ENCODE measurements around the gene NRXN3.
"Not testable (repeated sequence)": the region's sequence is repeated elsewhere in the genome, so short reads cannot be mapped to it uniquely, and the experiment has no call there.

The NRXN3 gene

DNA sequence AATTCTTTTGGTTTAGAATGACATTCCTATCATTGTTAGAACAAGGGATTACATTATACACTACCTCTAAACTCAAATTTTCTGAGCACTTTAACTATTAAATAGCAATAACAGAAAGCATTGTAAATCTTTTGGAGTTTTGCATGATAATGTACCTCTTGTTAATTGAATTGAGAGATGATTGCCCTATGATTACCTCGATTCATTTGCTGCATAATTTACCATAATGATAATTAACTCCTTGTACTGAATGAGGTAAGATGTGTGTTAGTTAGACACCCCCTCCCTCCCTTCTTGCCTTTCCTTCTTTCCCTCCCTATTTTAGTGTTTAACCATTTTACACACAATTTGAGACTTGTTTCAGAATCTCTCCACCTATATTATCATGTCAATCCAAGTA lies 1572.0 kb downstream of the NRXN3 start:
- TF ChIP-seq, protein P1, sequence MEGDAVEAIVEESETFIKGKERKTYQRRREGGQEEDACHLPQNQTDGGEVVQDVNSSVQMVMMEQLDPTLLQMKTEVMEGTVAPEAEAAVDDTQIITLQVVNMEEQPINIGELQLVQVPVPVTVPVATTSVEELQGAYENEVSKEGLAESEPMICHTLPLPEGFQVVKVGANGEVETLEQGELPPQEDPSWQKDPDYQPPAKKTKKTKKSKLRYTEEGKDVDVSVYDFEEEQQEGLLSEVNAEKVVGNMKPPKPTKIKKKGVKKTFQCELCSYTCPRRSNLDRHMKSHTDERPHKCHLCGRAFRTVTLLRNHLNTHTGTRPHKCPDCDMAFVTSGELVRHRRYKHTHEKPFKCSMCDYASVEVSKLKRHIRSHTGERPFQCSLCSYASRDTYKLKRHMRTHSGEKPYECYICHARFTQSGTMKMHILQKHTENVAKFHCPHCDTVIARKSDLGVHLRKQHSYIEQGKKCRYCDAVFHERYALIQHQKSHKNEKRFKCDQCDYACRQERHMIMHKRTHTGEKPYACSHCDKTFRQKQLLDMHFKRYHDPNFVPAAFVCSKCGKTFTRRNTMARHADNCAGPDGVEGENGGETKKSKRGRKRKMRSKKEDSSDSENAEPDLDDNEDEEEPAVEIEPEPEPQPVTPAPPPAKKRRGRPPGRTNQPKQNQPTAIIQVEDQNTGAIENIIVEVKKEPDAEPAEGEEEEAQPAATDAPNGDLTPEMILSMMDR (IDR thresholded peaks at IDR 0.05; ENCODE audit: insufficient read depth, low read depth, low read length, missing control alignments) = no peak
- H3K4me3 ChIP-seq (ENCODE audit: low read depth, low read length) = no peak overlapping the region
- no peak for DNase-seq (ENCODE audit: low read depth)

DNA sequence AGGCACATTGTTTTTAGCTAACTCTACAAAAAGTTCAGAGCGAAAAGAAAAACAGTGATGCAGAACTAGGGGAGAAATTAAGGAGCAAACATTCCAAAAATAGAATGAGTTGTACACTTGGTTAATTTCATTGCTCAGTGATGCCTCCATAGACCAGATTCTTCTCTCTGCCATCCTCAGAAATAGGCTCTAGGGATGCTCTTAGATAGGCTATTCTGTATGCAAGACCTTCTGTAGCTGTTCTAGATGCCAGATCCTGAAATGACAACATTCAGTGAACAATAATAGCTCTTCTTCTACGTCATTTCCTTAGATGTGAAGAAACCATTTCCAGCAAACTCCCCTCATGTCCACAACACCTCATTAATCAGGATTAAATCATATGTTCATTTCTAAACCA lies 1574.9 kb downstream of the NRXN3 start:
- DNase-seq (ENCODE audit: low read depth) = no peak
- TF ChIP-seq, protein P1 (IDR thresholded peaks at IDR 0.05; ENCODE audit: insufficient read depth, low read depth, low read length, missing control alignments) = no peak
- no peak overlapping the region for H3K4me3 ChIP-seq (ENCODE audit: low read depth, low read length)

DNA sequence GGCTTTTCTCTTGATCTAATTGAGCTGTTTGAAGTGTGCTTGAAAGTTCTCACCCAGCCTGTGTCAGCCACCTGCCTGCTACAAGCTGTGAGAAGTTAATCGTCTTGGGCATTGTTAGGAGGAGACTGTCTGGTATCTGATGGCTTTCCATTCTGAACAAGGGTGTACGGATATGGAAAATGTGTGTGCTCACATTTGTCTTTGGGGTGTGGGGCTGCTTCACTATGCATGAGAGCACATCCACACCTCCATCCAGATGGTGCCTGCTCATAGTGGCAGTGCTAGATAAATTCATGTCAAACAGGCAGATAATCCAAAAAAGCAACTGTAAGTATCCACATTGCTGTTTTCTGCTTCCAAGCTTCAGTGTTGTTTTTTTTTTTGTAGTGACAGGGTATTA lies 1578.9 kb downstream of the NRXN3 start:
- TF ChIP-seq, protein P1 (IDR thresholded peaks at IDR 0.05; ENCODE audit: insufficient read depth, low read depth, low read length, missing control alignments) = no peak
- DNase-seq (ENCODE audit: low read depth) = no peak

DNA sequence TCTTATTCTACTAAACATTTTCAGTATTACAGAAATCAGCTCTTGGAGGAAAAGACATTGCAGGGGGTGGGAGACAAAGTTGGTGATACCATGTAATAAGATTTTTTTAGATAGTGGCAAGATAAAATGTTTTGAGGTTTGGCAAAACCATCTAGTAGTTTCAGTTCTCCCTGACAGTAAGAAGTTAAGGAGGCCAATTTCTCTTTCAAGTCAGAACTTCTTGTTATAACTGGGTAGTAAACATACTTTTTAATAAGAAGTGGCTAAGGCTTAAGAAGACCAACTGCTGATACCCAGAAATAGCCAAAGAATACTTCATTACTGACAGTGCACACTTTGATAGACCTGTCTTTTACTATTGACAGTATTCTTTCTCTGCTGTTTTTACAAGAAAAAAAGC lies 1588.8 kb downstream of the NRXN3 start:
- no peak overlapping the region for H3K4me3 ChIP-seq (ENCODE audit: low read depth, low read length)
- TF ChIP-seq, protein P1 (IDR thresholded peaks at IDR 0.05; ENCODE audit: insufficient read depth, low read depth, low read length, missing control alignments) = no peak
- DNase-seq (ENCODE audit: low read depth) = no peak

More for the DNA sequence above, 1578.9 kb downstream of the NRXN3 start:
- H3K4me3 ChIP-seq (ENCODE audit: low read depth, low read length) = no peak overlapping the region

DNA sequence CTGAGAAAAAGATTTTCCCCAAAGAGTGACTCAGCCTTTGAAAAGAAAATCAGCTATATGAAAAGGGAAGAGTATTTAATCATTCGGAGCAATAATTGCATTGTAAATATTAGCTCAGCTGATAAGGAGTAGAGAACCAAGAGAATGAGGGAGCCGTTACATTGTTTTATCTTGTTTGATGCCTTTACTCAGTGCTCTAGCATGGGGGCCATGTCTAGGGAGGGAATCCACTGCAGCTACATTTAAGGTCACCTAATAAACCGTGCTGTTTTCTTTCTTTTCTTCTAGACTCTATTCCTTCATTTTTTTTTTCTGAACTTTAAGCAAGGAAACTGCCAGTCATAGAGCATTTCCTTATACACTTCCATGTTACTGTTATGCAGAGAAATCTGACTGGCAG lies 1594.2 kb downstream of the NRXN3 start:
- TF ChIP-seq, protein P1 (IDR thresholded peaks at IDR 0.05; ENCODE audit: insufficient read depth, low read depth, low read length, missing control alignments) = no peak
- no peak overlapping the region for H3K4me3 ChIP-seq (ENCODE audit: low read depth, low read length)
- DNase-seq (ENCODE audit: low read depth) = no peak

DNA sequence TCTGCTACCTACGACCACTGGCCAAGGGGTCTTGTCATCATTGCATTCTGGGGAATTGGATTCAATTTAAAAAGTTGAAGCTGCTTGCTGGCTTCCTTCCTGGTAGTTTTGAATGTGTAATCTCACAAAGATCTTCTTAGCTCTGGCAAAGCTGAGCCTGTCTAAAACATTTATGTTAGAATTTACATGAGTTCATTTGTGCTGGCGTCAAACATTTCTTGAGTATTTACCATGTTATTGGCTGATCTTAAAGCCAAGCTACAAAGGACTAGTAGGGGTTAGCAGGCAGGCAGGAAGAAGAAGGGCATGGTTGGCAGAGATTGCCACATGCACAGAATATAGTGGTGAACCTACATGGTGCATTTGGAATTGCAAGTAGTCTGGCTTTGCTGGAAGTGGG lies 1596.3 kb downstream of the NRXN3 start:
- DNase-seq (ENCODE audit: low read depth) = no peak
- TF ChIP-seq, protein P1 (IDR thresholded peaks at IDR 0.05; ENCODE audit: insufficient read depth, low read depth, low read length, missing control alignments) = no peak
- no peak overlapping the region for H3K4me3 ChIP-seq (ENCODE audit: low read depth, low read length)

DNA sequence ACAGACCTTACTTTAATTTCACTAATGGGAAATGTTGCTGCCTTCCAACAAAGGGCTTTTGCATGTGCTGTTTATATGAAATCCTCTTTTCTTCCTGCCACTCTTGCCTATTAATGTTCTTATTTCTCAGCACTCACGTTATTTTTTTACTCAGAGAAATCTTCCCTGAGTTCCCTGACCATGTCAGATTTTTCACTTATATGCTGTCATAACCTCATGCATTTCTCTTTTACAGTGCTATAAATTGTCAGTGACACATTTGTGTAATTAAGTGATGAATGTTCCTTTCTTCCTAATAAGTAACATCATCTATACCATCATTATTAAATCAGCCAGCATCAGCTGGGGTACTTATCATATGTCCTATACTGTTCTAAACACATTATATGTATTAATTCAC lies 1597.1 kb downstream of the NRXN3 start:
- TF ChIP-seq, protein P1 (IDR thresholded peaks at IDR 0.05; ENCODE audit: insufficient read depth, low read depth, low read length, missing control alignments) = no peak
- H3K4me3 ChIP-seq (ENCODE audit: low read depth, low read length) = no peak overlapping the region
- DNase-seq (ENCODE audit: low read depth) = no peak

DNA sequence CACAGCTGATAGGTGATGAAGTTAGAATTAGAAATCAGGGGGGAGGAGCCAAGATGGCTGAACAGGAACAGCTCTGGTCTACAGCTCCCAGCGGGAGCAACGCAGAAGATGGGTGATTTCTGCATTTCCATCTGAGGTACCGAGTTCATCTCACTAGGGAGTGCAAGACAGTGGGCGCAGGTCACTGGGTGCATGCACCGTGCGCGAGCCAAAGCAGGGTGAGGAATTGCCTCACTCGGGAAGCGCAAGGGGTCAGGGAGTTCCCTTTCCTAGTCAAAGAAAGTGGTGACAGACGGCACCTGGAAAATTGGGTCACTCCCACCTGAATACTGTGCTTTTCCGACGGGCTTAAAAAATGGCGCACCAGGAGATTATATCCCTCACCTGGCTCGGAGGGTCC lies 1597.5 kb downstream of the NRXN3 start:
- not testable (repeated sequence) for DNase-seq (ENCODE audit: low read depth); H3K4me3 ChIP-seq (ENCODE audit: low read depth, low read length)
